ENCODE results near the gene TRAPPC2.
A peak's percentile ranks its signal among the peaks of the same experiment; 100 is the strongest.

Gene TRAPPC2

GRCh38 chrX:13734278-13735172 is at the start of gene TRAPPC2, which contains the start of gene OFD1:
TRAPPC2 (minus strand) TSS chrX:13734620; CDS start chrX:13719963, 14,657 bp downstream.
OFD1 (plus strand) TSS chrX:13734748; CDS start chrX:13735072, 324 bp downstream.
- peak; percentile 67 to 78 for DNase-seq (ENCODE audit: low read depth in 2 of 2)

- DNase-seq (ENCODE audit: low read depth in 2 of 2), result no peak
These were observed 46.5 kb upstream of the TRAPPC2 start for GRCh38 chrX:13780868-13781427.

DNA sequence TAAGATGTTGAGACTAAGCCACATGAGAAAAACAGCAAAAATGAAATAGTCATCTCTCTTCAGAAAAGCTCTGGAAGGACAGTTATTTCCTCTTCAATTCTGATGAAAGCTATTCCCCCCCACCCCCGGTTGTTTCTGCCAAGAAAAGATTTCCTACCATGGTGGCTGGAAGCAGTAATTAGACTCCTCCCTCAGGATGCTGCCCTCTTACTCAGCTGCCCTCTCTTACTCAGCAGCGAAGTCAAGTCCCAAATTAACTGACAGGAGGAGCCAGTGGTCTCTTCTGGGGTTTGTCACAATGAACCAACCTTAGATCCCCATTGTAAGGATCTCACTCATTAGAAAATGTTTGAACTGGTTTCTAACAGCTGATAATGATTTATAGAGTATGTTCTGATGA is 44.5 kb upstream of the TRAPPC2 start:
- no peak for DNase-seq (ENCODE audit: low read depth in 2 of 2)

DNA sequence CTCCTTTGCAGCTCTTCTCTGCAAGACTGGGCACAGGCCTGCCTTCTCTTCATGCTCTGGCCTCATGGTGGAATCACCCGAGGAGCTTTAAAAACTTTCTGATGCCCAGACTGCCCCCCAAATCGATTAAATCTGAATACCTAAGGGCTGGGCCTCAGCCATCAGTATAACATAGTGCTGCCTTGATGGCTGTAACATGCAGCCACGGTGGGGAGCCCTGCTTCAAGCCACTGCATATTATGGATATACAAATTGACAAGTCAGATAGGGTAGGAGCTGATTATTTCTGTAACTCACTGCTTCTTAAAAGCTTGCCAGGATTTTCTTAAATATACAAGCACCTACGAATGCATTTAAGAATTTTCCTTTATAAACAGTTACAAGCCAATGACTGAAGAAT is 42.0 kb upstream of the TRAPPC2 start:
- DNase-seq (ENCODE audit: low read depth in 2 of 2), result no peak

GRCh38 chrX:13775837-13776236 is 41.4 kb upstream of the TRAPPC2 start:
- no peak for DNase-seq (ENCODE audit: low read depth in 2 of 2)

DNA sequence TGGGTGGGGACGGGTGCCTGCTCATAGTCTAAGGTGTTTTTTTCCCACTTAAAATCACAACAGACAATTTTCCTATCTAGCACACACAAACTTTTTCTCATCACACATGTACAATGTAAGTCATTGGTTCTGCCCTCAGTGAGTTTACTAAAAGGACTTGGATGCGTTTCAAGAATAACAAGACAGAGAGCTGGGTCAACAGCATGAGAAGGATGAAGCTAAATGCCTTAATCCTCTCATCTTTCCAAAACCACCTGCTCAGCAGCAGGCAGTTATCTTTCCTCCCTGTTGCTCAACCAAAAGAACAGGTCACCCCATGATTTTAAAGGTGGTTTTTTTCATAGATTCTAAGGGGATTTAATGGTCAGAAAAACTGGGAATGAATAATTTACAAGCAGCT is 40.3 kb upstream of the TRAPPC2 start:
- no peak for DNase-seq (ENCODE audit: low read depth in 2 of 2)

DNA sequence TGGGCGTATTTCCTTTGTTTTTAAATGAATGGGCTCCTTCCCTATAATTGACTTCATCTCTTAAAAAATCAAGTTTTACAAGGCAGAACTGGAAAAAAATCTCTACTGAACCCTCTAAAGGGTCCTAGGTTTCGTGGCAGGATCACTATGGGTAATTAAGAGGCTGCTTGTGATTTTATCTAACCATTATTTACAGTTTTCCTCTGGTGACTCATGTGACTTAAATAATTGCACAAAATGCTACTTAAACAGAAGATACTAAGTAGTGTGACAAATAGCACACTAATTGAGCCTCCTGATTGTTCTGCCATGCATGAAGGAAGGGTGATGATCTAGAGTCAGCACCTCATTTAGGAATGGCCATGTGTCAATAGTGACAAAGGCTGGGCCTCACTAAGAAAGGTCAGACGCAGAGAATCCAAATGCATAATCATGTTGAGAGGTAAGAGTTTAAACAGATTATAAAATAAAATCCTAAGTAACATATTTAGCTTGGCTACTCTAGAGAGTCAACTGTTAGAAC is 35.7 kb upstream of the TRAPPC2 start:
- DNase-seq (ENCODE audit: low read depth in 2 of 2), result no peak

DNA sequence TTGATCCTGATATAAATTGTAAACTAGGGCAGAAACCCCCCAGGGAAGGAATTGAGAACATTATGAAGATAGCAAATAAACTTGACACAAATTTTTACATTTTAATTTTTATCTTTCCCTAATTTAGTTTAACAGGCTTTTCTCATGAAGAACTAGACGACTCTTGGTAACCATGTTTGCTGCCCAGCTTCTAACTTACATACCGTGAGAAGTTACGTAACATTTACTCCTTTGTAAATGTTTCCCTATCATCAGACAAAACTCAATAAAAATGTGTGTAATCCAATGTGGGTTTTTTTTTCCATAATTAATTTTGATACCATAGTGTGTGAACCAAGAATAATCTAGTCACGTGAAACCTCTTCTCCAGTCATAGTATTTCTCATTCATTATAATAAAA is 34.5 kb upstream of the TRAPPC2 start:
- no peak for DNase-seq (ENCODE audit: low read depth in 2 of 2)

- no peak for DNase-seq (ENCODE audit: low read depth in 2 of 2)
These were observed 30.3 kb upstream of the TRAPPC2 start for GRCh38 chrX:13764765-13765164.

- DNase-seq (ENCODE audit: low read depth in 2 of 2), result no peak
These were observed 29.9 kb upstream of the TRAPPC2 start for GRCh38 chrX:13764281-13764680.

GRCh38 chrX:13763489-13763888 is 29.1 kb upstream of the TRAPPC2 start:
- DNase-seq (ENCODE audit: low read depth in 2 of 2), result no peak

GRCh38 chrX:13761606-13762414 is 27.4 kb upstream of the TRAPPC2 start:
- DNase-seq (ENCODE audit: low read depth in 2 of 2), result no peak

GRCh38 chrX:13760426-13760825 is 26.0 kb upstream of the TRAPPC2 start:
- no peak for DNase-seq (ENCODE audit: low read depth in 2 of 2)

DNA sequence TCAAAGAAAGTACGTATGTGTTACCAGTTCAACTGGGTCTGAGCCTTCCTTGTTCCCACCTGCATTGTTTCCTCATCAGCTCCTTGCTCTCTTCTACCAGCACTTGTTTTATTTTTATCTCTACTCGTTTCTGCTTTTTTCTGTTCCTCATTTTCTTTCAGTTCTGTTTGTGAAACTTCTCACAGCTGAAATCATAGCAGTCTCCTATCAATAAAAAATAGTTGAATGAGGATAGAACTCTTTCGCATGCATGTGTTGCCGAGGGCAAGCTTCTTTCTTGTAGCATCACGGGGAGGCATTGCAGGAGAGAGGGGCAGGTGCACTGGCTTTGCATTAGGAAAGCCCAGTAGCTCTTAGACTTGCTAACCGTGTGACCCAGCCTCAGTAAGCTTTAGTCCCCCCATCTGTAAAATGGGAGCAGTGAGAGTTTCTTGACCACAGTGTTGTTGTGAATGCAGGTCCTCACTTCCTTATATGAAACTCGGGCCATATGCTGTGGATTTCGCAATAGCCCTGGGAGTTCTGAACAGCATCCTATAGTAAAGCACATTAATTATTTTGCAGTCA is 24.8 kb upstream of the TRAPPC2 start:
- DNase-seq (ENCODE audit: low read depth in 2 of 2), result no peak

DNA sequence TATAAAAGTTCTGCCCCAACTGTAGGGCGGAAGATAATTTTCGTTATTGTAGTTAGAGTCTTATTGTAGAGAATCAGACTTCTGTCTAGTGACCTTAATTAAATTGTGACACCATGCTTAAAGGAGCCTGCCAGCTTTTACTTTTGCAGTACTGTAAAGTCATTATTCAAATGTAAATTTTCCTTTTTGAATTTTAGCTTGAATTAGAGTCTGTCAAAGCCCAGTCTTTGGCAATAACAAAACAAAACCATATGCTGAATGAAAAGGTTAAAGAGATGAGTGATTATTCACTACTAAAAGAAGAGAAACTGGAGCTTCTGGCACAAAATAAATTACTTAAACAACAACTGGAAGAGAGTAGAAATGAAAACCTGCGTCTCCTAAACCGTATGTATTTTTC is 22.0 kb upstream of the TRAPPC2 start:
- no peak for DNase-seq (ENCODE audit: low read depth in 2 of 2)

GRCh38 chrX:13755254-13755653 is 20.8 kb upstream of the TRAPPC2 start:
- DNase-seq (ENCODE audit: low read depth in 2 of 2), result no peak

- DNase-seq (ENCODE audit: low read depth in 2 of 2), result no peak
These were observed 20.3 kb upstream of the TRAPPC2 start for GRCh38 chrX:13754765-13755164.

DNA sequence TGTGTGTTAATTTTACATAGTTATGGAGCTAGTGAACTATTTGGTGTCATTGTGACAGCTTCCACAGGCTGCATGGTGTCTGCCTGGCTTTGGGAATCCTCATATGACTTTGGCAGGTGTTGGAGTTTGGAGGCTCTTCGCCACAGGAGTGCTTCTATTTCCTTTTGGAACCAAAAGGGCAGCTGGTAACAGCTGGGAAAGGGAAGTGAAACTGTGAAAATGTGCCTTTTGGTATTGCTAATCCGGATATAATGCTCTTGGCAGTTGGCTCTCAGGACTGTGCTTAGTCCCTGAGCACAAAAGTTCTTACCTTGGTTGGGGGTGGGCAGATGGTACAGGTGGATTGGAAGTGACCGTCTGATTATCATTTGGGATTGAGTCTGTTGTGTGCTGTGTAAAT is 18.2 kb upstream of the TRAPPC2 start:
- no peak for DNase-seq (ENCODE audit: low read depth in 2 of 2)

DNA sequence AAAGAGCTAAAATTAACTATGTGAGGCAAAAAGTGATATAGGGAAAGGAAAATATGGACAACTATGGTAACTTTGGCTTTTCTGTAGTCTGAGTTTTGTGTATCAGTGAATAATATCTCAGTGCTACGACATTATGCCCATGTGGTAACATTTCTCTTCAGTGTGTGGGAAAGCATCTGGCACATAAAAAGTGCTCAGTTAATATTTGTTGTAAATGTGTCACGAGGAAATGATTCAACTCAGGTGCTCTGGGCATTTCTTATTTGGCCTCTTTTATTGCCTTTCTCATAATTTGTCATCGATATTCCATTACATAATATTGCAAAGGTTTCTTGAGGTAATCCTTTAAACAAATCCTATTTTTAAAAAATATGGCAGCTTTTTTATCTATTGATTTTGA is 17.7 kb upstream of the TRAPPC2 start:
- no peak for DNase-seq (ENCODE audit: low read depth in 2 of 2)

DNA sequence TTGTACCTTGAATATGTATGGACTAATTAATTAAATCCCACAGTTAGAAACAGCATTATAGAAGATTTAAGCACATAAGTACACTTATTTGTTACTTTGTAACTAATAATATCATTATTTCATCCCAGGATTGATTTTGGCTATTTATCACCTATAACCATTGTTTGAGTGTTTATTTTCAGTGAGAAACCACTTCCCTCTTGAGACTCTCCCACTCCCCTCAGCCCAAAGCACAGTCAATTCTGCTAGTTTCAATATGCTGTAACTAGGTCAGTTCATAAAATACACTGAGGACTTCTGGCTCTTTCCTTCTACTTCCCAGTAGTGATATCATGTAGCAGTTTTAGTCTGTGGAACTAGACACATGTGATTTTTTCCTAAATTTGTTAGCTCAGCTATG is 16.4 kb upstream of the TRAPPC2 start:
- no peak for DNase-seq (ENCODE audit: low read depth in 2 of 2)

- DNase-seq (ENCODE audit: low read depth in 2 of 2), result no peak
These were observed 15.8 kb upstream of the TRAPPC2 start for GRCh38 chrX:13750204-13750603.

GRCh38 chrX:13748486-13748885 is 14.1 kb upstream of the TRAPPC2 start:
- DNase-seq (ENCODE audit: low read depth in 2 of 2), result no peak

Data from stimulated activated CD4-positive, alpha-beta T cell treated with anti-CD3 and anti-CD28 coated beads, Interleukin-4, amount 100 ng/mL, for 48 hours (primary cell).